Measurements from ENCODE around the gene KNTC1. TPM values are rescaled to one million over a fixed set of nuclear protein-coding genes. Genes with fewer than 3 reads are reported as not detected.
"Not testable (repeated sequence)": the region's sequence is repeated elsewhere in the genome, so short reads cannot be mapped to it uniquely, and the experiment has no call there.

The KNTC1 gene
- total and polyA plus RNA-seq, 9 donors: 4.7 to 15.9 (median 8.6) TPM

DNA sequence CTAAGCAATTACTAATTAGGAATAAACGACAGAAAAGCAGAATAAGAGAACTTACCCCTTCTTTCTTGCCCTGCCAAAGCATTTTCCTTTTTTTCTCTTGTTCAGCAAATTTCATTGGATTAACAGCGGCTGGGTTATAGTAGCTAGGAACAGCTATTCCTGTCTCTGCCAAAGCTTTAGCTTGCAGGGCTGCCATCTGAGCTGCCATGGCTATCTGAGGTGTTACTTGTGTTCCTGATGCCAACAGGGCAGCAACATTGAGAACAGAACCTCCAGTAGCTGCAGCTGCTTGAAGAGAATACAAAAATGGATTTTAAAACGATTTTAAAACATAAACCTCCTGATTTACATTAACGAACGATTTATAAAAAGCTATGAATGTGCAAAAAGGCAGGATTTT lies 18.9 kb upstream of the KNTC1 start:
- intact Hi-C loops (cut with DNase I): no loop called here
- 88 to 92% (median 89%) methylated on average over 5 of the region's 5 CpGs for WGBS, 3 donors
- Histone ChIP-seq H3K36me3 (no peaks in the 10 kb centered on the region), H3K27me3 (no peaks in the 10 kb centered on the region), H3K9me3 (no peaks in the 10 kb centered on the region), H3K4me1 (ENCODE audit: insufficient read depth) (no peaks in the 10 kb centered on the region), H3K27ac (no peak overlapping the region), H3K4me3 (no peak overlapping the region)
- DNase-seq: no peak
- TF ChIP-seq EP300 (IDR thresholded peaks at IDR 0.05) (no peak), POLR2A (IDR thresholded peaks at IDR 0.05) (no peak), CTCF (IDR thresholded peaks at IDR 0.05) (no peak)

GRCh38 chr12:122513028-122513427 lies 14.0 kb upstream of the KNTC1 start:
- WGBS, 3 donors: 80 to 85% (median 81%) methylated on average over 3 of the region's 3 CpGs
- intact Hi-C loops (cut with DNase I); H3K36me3 ChIP-seq: not testable (repeated sequence)

DNA sequence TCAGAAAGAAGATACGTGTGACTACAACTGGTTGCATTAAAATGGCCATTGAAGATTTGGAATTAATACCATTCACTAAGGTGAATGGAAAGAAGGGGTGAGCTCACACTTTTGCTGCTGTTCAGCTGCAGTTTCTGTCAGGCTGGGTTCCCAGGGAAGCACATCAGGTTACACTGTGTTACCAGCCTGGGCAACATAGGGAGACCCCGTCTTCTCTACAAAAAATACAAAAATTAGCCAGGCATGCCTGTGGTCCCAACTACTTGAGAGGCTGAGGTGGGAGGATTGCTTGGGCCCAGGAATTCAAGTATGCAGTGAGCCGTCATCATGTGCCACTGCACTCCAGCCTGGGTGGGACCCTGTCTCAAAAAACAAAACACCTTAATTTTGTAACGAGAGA lies 13.4 kb upstream of the KNTC1 start:
- Histone ChIP-seq H3K27me3 (no peaks in the 10 kb centered on the region), H3K36me3 (no peaks in the 10 kb centered on the region), H3K9me3 (no peaks in the 10 kb centered on the region), H3K27ac (no peak overlapping the region), H3K4me3 (no peak overlapping the region), H3K4me1 (ENCODE audit: insufficient read depth) (peaks cover 2% of the 10 kb centered on the region)
- TF ChIP-seq CTCF (IDR thresholded peaks at IDR 0.05): no peak
- TF ChIP-seq EP300 (IDR thresholded peaks at IDR 0.05): no peak
- TF ChIP-seq POLR2A (IDR thresholded peaks at IDR 0.05): no peak
- DNase-seq: no peak
- 88 to 93% (median 90%) methylated on average over 4 of the region's 4 CpGs for WGBS, 3 donors
- intact Hi-C loops (cut with DNase I): no loop called here

More at GRCh38 chr12:122513028-122513427, 14.0 kb upstream of the KNTC1 start:
- H3K27me3 ChIP-seq; H3K4me1 ChIP-seq (ENCODE audit: insufficient read depth); H3K27ac ChIP-seq; H3K9me3 ChIP-seq; DNase-seq; H3K4me3 ChIP-seq: not testable (repeated sequence)

- Histone ChIP-seq H3K4me1 (ENCODE audit: insufficient read depth) (peaks cover 2% of the 10 kb centered on the region), H3K27ac (no peak overlapping the region), H3K9me3 (no peaks in the 10 kb centered on the region), H3K4me3 (no peak overlapping the region), H3K27me3 (no peaks in the 10 kb centered on the region), H3K36me3 (no peaks in the 10 kb centered on the region)
- WGBS, 3 donors: 87 to 94% (median 88%) methylated on average over 2 of the region's 2 CpGs
- DNase-seq: no peak
- intact Hi-C loops (cut with DNase I): no loop called here
- TF ChIP-seq POLR2A (IDR thresholded peaks at IDR 0.05): no peak
- no peak for TF ChIP-seq EP300 (IDR thresholded peaks at IDR 0.05)
- no peak for TF ChIP-seq CTCF (IDR thresholded peaks at IDR 0.05)
Measured at GRCh38 chr12:122515275-122515674, 11.8 kb upstream of the KNTC1 start.

DNA sequence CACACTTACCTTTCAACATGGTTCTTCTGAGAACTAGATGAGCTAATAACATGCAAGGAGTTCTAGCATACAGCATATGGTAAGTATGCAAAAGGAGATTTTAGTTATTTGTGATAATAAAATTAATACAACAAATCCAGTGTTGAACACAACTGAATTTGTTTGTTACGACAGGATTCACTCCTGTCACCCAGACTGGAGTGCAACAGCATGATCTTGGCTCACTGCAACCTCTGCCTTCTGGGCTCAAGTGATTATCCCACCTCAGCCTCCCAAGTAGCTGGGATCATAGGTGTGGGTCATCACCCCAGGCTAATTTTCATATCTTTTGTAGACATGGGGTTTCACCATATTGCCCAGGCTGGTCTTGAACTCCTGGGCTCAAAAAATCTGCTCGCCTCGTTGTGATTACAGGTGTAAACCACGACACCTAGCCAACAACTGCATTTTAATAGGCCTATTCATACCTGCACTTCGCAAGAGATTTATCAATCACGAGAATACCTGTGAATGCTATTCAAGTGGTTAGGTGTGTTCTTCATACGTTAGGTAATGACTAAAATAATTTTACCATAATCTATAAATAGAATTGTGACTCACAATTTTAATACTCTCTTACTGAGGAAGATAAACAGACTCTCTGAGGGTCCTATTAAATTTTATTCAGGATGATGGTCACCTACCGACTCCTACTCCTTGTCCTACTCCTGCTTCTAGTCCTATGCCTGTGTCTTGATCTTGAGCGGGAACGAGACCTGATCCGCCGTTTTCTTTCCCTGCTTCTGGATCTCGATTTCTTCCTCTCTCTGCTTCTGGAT lies 10.3 kb upstream of the KNTC1 start:
- no peak overlapping the region for H3K4me3 ChIP-seq
- no peak for DNase-seq
- no peak overlapping the region for H3K27ac ChIP-seq
- intact Hi-C loops (cut with DNase I): no loop called here
- no peaks in the 10 kb centered on the region for H3K9me3 ChIP-seq
- no peaks in the 10 kb centered on the region for H3K27me3 ChIP-seq
- no peak for TF ChIP-seq POLR2A (IDR thresholded peaks at IDR 0.05)
- TF ChIP-seq CTCF (IDR thresholded peaks at IDR 0.05): no peak
- TF ChIP-seq EP300 (IDR thresholded peaks at IDR 0.05): no peak
- H3K36me3 ChIP-seq: no peaks in the 10 kb centered on the region
- peaks cover 2% of the 10 kb centered on the region for H3K4me1 ChIP-seq (ENCODE audit: insufficient read depth)
- 88 to 90% (median 89%) methylated on average over 13 of the region's 13 CpGs for WGBS, 3 donors
